GM23338 (cell line): ENCODE measurements around the gene RNF19B.

Experiments used
- CREB1 ChIP-seq: fragments of 250-450 bp; sonication (Bioruptor Pico); IDR thresholded peaks from 2 replicates; pipeline ENCODE4 v1.5.0; 2020; ENCODE audit warnings: low read depth, mild to moderate bottlenecking, moderate library complexity
- EZH2 ChIP-seq: fragments of 200-600 bp; sonication (generic); IDR thresholded peaks from one replicate; pipeline ENCODE4 v1.8.0; 2017; ENCODE audit warnings: antibody characterized with exemption, mild to moderate bottlenecking, low read depth; ENCODE audit not compliant: unreplicated experiment
- STAT1 ChIP-seq: IDR thresholded peaks from one replicate; pipeline ENCODE4 v1.6.1; 2016; ENCODE audit warnings: antibody characterized with exemption; ENCODE audit not compliant: unreplicated experiment
- ZNF114 ChIP-seq: fragments of 250-450 bp; sonication (Bioruptor Pico); IDR thresholded peaks from 2 replicates; pipeline ENCODE4 v1.5.0; 2020; ENCODE audit warnings: mild to moderate bottlenecking, moderate library complexity
- TF ChIP-seq, protein P1 (sequence below), 2 experiments: fragments of 200-600 bp in 1 of 2; sonication (generic) in 1 of 2; conservative IDR thresholded peaks; 2 replicates each; pipeline versions ENCODE4 v1.5.1 to v1.6.1; 2016 to 2017; ENCODE audit warnings: antibody characterized with exemption in 2 of 2, low read depth in 2 of 2, mild to moderate bottlenecking in 2 of 2, moderate library complexity in 1 of 2
- TF ChIP-seq, protein P2 (sequence below): fragments of 250-450 bp; sonication (Bioruptor Pico); IDR thresholded peaks from 2 replicates; pipeline ENCODE4 v1.5.0; 2020; ENCODE audit warnings: mild to moderate bottlenecking, moderate library complexity

DNA sequence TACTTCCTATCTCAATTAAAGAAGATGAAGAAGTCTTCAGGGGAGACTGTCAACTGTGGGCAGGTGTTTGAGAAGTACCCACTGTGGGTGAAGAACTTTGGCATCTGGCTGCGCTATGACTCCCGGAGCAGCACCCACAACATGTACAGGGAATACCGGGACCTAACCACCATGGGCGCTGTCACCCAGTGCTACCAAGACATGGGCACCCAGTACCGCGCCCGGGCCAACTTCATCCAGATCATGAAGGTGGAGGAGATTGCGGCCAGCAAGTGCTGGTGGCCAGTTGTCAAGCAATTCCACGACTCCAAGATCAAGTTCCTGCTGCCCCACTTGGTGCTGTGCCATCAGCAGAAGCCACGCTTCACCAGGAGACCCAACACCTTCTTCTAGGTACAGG, 15.5 kb upstream of the RNF19B start:
- TF ChIP-seq, protein P1, sequence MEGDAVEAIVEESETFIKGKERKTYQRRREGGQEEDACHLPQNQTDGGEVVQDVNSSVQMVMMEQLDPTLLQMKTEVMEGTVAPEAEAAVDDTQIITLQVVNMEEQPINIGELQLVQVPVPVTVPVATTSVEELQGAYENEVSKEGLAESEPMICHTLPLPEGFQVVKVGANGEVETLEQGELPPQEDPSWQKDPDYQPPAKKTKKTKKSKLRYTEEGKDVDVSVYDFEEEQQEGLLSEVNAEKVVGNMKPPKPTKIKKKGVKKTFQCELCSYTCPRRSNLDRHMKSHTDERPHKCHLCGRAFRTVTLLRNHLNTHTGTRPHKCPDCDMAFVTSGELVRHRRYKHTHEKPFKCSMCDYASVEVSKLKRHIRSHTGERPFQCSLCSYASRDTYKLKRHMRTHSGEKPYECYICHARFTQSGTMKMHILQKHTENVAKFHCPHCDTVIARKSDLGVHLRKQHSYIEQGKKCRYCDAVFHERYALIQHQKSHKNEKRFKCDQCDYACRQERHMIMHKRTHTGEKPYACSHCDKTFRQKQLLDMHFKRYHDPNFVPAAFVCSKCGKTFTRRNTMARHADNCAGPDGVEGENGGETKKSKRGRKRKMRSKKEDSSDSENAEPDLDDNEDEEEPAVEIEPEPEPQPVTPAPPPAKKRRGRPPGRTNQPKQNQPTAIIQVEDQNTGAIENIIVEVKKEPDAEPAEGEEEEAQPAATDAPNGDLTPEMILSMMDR (conservative IDR thresholded peaks at IDR 0.05; ENCODE audit: low read depth in 2 of 2), result no peak
- TF ChIP-seq CREB1 (CRISPR knock-in tag) (no peak), STAT1 (no peak), EZH2 (no peak), ZNF114 (CRISPR knock-in tag) (no peak)
- TF ChIP-seq, protein P2, sequence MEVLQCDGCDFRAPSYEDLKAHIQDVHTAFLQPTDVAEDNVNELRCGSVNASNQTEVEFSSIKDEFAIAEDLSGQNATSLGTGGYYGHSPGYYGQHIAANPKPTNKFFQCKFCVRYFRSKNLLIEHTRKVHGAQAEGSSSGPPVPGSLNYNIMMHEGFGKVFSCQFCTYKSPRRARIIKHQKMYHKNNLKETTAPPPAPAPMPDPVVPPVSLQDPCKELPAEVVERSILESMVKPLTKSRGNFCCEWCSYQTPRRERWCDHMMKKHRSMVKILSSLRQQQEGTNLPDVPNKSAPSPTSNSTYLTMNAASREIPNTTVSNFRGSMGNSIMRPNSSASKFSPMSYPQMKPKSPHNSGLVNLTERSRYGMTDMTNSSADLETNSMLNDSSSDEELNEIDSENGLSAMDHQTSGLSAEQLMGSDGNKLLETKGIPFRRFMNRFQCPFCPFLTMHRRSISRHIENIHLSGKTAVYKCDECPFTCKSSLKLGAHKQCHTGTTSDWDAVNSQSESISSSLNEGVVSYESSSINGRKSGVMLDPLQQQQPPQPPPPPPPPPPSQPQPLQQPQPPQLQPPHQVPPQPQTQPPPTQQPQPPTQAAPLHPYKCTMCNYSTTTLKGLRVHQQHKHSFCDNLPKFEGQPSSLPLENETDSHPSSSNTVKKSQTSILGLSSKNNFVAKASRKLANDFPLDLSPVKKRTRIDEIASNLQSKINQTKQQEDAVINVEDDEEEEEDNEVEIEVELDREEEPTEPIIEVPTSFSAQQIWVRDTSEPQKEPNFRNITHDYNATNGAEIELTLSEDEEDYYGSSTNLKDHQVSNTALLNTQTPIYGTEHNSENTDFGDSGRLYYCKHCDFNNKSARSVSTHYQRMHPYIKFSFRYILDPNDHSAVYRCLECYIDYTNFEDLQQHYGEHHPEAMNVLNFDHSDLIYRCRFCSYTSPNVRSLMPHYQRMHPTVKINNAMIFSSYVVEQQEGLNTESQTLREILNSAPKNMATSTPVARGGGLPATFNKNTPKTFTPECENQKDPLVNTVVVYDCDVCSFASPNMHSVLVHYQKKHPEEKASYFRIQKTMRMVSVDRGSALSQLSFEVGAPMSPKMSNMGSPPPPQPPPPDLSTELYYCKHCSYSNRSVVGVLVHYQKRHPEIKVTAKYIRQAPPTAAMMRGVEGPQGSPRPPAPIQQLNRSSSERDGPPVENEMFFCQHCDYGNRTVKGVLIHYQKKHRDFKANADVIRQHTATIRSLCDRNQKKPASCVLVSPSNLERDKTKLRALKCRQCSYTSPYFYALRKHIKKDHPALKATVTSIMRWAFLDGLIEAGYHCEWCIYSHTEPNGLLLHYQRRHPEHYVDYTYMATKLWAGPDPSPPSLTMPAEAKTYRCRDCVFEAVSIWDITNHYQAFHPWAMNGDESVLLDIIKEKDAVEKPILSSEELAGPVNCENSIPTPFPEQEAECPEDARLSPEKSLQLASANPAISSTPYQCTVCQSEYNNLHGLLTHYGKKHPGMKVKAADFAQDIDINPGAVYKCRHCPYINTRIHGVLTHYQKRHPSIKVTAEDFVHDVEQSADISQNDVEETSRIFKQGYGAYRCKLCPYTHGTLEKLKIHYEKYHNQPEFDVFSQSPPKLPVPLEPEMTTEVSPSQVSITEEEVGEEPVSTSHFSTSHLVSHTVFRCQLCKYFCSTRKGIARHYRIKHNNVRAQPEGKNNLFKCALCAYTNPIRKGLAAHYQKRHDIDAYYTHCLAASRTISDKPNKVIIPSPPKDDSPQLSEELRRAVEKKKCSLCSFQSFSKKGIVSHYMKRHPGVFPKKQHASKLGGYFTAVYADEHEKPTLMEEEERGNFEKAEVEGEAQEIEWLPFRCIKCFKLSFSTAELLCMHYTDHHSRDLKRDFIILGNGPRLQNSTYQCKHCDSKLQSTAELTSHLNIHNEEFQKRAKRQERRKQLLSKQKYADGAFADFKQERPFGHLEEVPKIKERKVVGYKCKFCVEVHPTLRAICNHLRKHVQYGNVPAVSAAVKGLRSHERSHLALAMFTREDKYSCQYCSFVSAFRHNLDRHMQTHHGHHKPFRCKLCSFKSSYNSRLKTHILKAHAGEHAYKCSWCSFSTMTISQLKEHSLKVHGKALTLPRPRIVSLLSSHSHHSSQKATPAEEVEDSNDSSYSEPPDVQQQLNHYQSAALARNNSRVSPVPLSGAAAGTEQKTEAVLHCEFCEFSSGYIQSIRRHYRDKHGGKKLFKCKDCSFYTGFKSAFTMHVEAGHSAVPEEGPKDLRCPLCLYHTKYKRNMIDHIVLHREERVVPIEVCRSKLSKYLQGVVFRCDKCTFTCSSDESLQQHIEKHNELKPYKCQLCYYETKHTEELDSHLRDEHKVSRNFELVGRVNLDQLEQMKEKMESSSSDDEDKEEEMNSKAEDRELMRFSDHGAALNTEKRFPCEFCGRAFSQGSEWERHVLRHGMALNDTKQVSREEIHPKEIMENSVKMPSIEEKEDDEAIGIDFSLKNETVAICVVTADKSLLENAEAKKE (CRISPR knock-in tag), result no peak
